ENCODE results near the gene WEE2.
A peak's percentile ranks its signal among the peaks of the same experiment; 100 is the strongest.

DNA sequence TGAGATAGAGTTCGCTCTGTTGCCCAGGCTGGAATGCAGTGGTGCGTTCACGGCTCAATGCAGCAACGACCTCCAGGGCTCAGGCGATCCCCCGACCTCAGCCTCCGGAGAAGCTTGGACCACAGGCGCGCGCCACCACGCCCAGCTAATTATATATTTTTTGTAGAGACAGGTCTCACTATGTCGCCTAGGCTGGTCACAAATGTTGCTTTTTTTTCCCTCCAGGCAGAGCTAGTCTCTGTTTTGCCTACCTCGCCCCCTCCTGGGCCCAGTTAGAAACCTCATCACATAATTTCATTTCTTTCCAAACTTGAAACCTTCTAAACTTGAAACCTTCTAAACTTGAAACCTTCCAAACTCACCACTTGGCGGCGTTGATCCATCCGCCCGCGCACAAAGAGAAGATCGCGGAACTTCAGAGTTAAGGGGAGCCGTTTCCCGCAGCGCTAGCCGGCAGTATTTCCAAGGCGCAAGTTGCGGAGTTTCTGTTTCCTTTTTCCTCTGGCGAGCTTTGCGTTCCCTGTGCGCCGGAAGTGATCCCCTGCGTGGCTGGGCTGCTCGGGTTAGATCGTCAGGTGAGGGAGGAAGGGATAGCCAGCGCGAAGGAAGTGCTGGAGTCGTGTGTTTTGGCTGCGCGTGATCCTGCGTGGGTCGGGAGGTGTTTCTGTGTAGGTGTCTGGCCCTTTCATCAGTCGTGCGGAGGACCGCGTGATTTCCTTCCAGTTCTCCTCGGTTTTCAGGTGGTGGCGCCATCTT is 29.9 kb downstream of the WEE2 start, which contains the start of gene SSBP1:
- TF ChIP-seq POLR2A (IDR thresholded peaks at IDR 0.05) = peak in 1 of 2 donors; percentile 75
- peak; percentile 71 to 92 for TF ChIP-seq CTCF (IDR thresholded peaks at IDR 0.05)
- TF ChIP-seq POLR2AphosphoS5 (IDR thresholded peaks at IDR 0.05) = peak; percentile 18 to 98 (median 89)
- TF ChIP-seq EP300 (IDR thresholded peaks at IDR 0.05) = no peak

Data from suprapubic skin (tissue), 4 donors.